Astrocyte (in vitro differentiated cells and primary cell): Measurements from ENCODE around the gene RAB11FIP4.

ENCODE experiments used
- EZH2 ChIP-seq: IDR thresholded peaks from 2 replicates; pipeline ENCODE4 v1.6.1; 2012; ENCODE audit warnings: mild to moderate bottlenecking, low read length, inconsistent platforms; ENCODE audit not compliant: insufficient read depth
- TF ChIP-seq, protein P1 (sequence below): IDR thresholded peaks from 2 replicates; pipeline ENCODE4 v1.5.1; 2011; ENCODE audit warnings: low read depth, mild to moderate bottlenecking, inconsistent platforms, low read length, moderate library complexity; ENCODE audit not compliant: insufficient read depth

DNA sequence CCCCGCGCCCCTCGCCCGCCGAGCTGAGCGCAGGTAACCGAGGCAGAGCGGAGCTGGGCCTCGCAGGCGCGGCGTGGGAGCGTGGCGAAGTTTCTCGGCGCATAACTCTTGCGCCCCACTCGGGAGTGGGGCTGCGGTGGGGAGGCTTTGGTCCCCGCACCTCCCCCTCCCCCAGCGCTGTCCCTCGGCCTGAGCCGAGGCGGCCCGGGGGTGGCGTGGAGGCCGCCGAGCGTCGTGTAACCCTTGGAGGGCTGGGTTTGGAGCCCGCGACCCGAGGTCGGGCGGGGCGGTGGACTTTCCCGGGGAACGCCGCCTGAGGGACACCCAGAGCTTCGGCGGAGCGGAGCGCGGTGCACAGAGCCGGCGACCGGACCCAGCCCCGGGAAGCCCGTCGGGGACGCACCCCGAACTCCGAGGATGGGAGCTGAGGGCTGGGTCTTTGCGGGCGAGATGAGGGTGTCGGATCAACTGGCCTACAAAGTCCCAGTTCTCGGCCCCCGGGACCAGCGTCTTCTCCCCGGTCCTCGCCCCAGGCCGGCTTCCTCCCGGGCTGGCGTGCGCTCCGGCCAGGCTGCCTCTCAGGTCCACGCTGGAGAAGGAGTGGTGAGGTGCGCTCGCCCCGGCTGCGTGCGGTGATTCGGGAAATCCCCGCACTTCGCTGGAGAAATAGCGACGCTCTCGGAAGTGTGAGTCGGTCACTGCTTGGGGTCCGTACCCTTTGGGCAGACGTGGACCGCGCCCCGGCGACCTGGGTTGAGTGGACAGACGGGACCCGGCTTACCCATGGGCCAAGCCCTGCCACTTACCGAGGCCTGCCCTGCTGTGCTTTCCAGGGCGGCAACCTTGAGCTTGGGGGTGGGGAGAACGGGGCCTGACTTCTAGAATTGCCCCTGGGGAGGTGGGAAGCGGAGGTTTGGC, 168.4 kb downstream of the RAB11FIP4 start:
- TF ChIP-seq, protein P1, sequence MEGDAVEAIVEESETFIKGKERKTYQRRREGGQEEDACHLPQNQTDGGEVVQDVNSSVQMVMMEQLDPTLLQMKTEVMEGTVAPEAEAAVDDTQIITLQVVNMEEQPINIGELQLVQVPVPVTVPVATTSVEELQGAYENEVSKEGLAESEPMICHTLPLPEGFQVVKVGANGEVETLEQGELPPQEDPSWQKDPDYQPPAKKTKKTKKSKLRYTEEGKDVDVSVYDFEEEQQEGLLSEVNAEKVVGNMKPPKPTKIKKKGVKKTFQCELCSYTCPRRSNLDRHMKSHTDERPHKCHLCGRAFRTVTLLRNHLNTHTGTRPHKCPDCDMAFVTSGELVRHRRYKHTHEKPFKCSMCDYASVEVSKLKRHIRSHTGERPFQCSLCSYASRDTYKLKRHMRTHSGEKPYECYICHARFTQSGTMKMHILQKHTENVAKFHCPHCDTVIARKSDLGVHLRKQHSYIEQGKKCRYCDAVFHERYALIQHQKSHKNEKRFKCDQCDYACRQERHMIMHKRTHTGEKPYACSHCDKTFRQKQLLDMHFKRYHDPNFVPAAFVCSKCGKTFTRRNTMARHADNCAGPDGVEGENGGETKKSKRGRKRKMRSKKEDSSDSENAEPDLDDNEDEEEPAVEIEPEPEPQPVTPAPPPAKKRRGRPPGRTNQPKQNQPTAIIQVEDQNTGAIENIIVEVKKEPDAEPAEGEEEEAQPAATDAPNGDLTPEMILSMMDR: no peak
- no peak for TF ChIP-seq EZH2
